GM18499 (cell line): Measurements from ENCODE around the gene NAV2.

Source experiments
- ATAC-seq: cut with Tn5 transposase; IDR thresholded peaks from one replicate; pipeline ENCODE4 v1.9.1; 2021; ENCODE audit warnings: moderate number of reproducible peaks; ENCODE audit not compliant: insufficient read depth, unreplicated experiment

NAV2 gene

GRCh38 chr11:20085918-20086317 is 373.3 kb downstream of the NAV2 start:
- ATAC-seq: no peak

GRCh38 chr11:20087118-20087521 is 374.5 kb downstream of the NAV2 start:
- no peak for ATAC-seq

GRCh38 chr11:20088397-20089225 is 376.0 kb downstream of the NAV2 start:
- ATAC-seq: no peak

- ATAC-seq: no peak
These were observed 376.7 kb downstream of the NAV2 start for GRCh38 chr11:20089367-20089766.

DNA sequence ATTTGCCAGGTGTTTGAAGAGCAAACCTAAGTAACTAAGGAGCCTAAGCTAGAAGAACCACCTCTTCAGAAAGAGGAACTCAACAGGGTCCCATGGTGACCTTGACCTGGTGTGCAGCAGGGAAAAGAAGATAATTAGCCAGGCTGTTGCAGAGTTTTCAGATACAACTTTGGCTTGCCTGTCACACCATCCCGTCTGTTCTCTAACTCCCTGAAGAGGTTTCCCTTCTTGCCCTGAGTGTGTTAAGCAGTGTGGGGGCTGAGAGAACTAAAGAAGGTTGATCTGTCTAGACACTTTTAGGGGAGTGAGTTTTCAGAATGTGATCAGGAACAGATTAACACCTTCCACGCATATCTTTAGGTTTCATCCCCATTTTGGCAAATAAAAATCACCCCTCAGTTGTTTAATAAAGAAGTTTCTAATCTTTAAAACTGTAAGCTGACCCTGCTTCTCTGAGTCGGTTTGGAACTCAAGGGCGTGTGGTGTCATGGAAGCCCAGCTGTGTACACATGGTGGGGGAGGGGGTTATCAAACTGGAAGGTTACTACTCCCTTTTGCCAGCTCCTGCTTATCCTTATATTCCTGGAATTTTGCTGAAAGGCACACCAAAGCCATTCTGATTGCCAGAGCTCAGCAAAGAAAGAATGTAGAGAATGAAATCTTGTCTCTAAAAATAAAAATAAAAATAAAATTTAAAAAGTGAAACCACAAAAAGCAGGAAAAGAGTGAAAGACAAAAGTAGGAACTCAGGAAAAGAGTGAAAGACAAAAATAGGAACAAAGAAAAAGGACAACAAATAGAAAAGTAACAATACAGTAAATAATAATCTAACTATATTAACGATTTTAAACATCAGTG is 377.4 kb downstream of the NAV2 start:
- ATAC-seq: no peak

GRCh38 chr11:20090654-20091374 is 378.2 kb downstream of the NAV2 start:
- ATAC-seq: no peak

DNA sequence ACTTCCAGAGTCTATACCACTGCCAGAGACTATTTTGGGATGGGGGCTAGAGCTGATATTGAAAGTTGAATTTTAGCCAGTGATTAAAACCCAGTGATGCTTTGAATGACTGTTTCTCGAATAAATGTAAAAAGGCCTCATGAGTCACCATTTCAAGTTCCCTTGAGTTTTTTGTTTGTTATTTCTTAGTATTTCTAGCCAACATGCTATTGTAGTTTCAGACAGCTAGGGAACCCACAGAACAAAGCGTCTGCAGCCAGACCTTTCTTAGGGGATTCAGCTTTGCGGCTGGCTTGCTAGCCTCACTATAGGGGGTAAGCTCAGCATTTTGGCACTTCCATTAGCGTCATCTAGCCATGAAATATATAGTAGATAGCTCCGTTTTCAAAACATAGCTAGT is 381.1 kb downstream of the NAV2 start:
- no peak for ATAC-seq

GRCh38 chr11:20095189-20095588 is 382.6 kb downstream of the NAV2 start:
- ATAC-seq: no peak

DNA sequence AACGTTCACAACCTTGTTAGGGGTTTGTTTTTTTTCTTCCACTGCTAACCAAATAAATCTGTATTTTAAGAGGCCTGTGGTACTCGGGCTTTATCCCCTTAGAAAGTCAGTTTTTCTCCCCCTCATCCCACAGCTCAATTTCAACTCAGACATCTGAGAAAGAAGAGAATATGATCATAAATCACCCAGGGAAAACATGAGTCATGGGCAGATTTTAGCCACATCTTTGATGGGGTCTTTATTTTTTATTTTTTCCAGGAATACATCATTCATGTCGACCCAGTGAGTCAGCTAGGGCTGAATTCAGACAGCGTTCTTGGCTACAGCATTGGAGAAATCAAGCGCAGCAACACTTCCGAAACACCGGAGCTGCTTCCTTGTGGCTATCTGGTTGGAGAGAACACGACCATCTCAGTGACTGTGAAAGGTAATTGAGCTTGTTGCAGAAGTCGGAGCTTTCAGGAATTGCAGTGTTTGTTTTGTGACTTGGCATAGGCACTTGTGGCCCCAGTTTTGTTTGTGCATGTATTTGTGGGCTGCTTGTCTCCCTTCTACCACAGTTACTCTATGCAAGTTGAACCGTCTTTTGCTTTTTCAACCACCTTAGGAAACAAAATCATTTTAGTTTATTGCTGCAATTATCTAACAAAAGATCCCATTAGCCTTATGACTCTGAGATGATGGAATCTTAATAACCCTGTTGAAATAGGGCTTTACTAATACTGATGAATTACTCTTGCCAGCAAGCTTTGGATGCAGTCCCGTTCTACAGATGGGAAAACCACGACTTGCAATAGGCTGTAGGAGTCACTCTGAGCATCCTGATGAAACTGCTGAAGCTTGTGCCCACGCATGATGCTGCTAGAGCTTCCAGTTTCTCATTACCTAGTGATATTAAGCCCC is 384.9 kb downstream of the NAV2 start:
- ATAC-seq: no peak

- ATAC-seq: no peak
These were observed 386.9 kb downstream of the NAV2 start for GRCh38 chr11:20099527-20099926.

DNA sequence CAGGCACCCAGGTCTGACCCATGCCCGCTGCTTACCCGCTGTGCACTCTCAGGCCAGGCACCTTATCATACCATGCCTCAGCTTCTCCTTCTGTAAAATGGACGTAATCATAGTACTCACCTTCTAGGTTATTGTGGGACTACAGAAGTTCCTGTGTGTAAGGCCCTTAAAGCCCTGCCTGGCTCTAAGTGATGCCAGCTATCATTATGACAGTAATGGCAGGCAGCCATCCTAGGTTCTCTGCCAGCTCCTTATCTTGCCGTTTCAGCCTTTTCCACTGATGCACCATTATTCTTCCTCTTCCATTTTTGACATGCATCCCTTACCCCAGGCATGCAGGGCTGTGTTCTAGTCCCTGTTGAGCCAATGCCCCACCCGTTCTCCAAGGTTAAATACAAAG is 389.8 kb downstream of the NAV2 start:
- ATAC-seq: no peak

DNA sequence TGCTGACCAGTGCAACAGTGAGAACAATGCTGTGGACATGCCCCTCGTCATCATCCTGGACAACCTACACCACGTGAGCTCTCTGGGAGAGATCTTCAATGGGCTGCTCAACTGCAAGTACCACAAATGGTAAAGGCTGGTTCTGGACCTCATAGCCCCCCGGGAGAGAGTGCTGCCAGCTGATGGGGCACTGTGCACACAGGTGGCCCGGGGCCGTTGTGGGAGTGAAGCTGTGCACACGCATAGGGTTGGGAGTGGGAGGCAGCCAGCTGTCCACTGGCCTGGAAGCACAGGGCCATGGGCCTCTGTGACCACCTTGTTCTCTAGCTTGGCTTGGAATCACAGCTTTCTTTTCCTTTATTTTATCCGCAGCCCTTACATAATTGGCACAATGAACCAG is 390.6 kb downstream of the NAV2 start:
- no peak for ATAC-seq

DNA sequence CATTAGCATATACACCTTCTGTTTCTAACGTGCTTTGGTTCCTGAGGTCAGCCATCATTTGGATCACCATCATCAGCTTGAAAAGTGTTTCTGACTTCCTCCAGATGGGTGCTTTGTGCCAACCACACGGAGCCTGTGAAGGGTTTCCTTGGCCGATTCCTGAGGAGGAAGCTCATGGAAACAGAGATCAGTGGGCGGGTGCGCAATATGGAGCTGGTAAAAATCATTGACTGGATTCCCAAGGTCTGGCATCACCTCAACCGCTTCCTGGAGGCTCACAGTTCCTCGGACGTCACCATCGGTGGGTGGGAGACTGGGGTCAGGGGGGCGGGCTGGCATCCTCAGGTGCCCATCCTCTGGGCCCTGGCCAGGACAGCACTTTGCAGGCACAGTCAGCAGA is 392.8 kb downstream of the NAV2 start:
- no peak for ATAC-seq

GRCh38 chr11:20109731-20110445 is 397.3 kb downstream of the NAV2 start:
- ATAC-seq: no peak

DNA sequence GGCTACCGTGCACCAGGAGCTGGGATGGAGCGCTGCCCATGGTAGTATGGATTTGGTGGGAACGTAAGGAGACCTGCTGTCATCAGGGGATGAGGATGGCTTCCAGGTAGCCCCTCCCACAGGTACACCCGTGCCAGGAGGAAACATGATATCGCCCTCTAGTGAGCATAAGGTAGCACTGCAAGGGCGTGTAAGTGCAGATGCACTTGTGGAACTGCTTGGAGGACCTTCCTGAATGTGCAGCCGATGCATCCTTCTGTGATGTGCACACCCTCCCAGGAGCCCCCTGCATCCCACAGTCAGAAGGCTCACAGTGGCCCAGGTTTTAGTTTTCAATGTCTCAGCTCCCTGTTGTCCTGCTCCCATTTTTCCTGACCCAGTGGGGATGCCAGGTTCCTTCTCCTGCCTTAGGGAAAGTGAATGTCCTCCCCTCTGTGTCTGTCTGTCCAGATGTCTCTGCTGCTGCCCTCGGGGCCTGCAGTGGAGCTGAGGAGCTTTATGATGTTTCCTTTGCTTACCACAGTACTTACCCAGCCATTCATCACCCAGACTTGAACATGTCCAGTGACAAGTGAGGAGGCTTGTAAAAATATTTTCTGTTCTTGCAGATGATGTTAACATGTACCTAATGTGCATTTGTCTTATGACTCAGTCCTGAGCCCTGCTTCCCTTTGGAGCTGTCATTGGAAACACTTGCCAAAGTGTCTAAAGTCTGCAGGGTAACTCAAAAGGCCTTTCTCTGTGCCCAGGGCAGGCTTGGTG is 398.5 kb downstream of the NAV2 start:
- no peak for ATAC-seq

GRCh38 chr11:20111871-20112270 is 399.2 kb downstream of the NAV2 start:
- ATAC-seq: no peak

DNA sequence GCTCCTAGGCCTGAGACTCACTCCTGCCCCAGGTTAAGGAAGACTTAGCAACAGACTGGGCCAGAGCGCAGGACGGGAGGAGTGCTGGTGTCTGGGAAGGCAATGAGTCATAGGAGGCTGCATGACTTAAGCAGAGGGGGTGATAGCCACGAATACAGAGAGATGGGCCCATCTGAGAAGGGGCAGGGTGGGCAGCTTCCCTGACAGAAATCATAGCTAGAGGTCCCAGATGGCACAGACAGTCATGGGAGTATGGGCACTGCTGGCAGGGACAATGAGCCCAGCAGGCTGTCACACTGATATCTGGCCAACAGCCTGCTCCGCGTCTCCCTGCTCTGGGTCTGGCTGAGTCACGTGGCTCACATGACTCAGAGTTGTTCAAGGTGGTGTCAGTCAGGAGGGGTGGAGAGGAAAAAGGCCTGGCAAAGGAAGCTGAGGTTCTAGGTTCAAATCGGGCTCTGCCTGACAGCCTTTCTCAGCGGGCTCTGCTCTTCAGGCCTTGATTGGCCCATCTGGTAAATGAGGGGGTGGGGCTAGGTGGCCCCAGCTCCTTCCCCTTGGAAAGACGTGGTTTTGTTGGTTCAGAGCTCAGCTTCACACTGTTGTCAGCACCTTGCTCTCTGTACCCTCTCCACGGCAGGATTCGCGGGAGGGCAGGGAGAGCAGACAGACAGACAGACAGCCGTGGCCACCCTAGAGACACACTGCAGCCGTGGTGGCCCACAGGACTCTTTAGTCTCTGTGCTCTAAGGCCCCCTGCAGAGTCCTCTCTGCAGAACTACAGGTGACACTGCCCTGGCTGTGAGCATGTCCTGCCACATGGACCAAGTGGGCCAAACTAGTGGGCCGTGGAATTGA is 399.9 kb downstream of the NAV2 start:
- no peak for ATAC-seq

- ATAC-seq: no peak
These were observed 400.5 kb downstream of the NAV2 start for GRCh38 chr11:20113149-20113438.
